ENCODE measurements around the gene CDHR1.
"Not testable (repeated sequence)": the region's sequence is repeated elsewhere in the genome, so short reads cannot be mapped to it uniquely, and the experiment has no call there.

The CDHR1 gene

GRCh38 chr10:84175436-84175835, 18.9 kb upstream of the CDHR1 start:
- no peak for DNase-seq (ENCODE audit: low spot score)

- DNase-seq (ENCODE audit: low spot score) = no peak
Observed at GRCh38 chr10:84176351-84176750, 18.0 kb upstream of the CDHR1 start.

GRCh38 chr10:84176836-84177474, 17.4 kb upstream of the CDHR1 start:
- DNase-seq (ENCODE audit: low spot score) = no peak

GRCh38 chr10:84177541-84178141, 16.7 kb upstream of the CDHR1 start:
- no peak for DNase-seq (ENCODE audit: low spot score)

GRCh38 chr10:84178160-84178609, 16.2 kb upstream of the CDHR1 start:
- no peak for DNase-seq (ENCODE audit: low spot score)

- no peak for DNase-seq (ENCODE audit: low spot score)
Observed at GRCh38 chr10:84179059-84179710, 15.2 kb upstream of the CDHR1 start.

- DNase-seq (ENCODE audit: low spot score) = not testable (repeated sequence)
Observed at GRCh38 chr10:84180386-84180785, 14.0 kb upstream of the CDHR1 start.

GRCh38 chr10:84181631-84182030, 12.7 kb upstream of the CDHR1 start:
- no peak for DNase-seq (ENCODE audit: low spot score)

GRCh38 chr10:84184517-84184916, 9.8 kb upstream of the CDHR1 start:
- DNase-seq (ENCODE audit: low spot score) = no peak

- no peak for DNase-seq (ENCODE audit: low spot score)
Observed at GRCh38 chr10:84185526-84186175, 8.7 kb upstream of the CDHR1 start.

- no peak for DNase-seq (ENCODE audit: low spot score)
Observed at GRCh38 chr10:84188815-84189214, 5.5 kb upstream of the CDHR1 start.

GRCh38 chr10:84190621-84191020, 3.7 kb upstream of the CDHR1 start:
- DNase-seq (ENCODE audit: low spot score) = no peak

GRCh38 chr10:84191106-84191505, 3.2 kb upstream of the CDHR1 start:
- DNase-seq (ENCODE audit: low spot score) = no peak

GRCh38 chr10:84193327-84193726, 1.0 kb upstream of the CDHR1 start:
- no peak for DNase-seq (ENCODE audit: low spot score)

GRCh38 chr10:84193846-84194423, 402 bp upstream of the CDHR1 start:
- no peak for DNase-seq (ENCODE audit: low spot score)

- DNase-seq (ENCODE audit: low spot score) = no peak
Observed at GRCh38 chr10:84195044-84195830, 900 bp downstream of the CDHR1 start.

- no peak for DNase-seq (ENCODE audit: low spot score)
Observed at GRCh38 chr10:84196083-84196482, 1.7 kb downstream of the CDHR1 start.

GRCh38 chr10:84196941-84197340, 2.6 kb downstream of the CDHR1 start:
- no peak for DNase-seq (ENCODE audit: low spot score)

GRCh38 chr10:84197643-84198042, 3.3 kb downstream of the CDHR1 start:
- DNase-seq (ENCODE audit: low spot score) = no peak

GRCh38 chr10:84198206-84198915, 4.0 kb downstream of the CDHR1 start:
- DNase-seq (ENCODE audit: low spot score) = no peak
